ENCODE data around the gene CLDN11. TPM values are rescaled to one million over a fixed set of nuclear protein-coding genes. Genes with fewer than 3 reads are reported as not detected.

The CLDN11 gene
- total RNA-seq, 1 donor from 2014 or later, result 103 TPM

GRCh38 chr3:170428095-170428494, 9.4 kb downstream of the CLDN11 start:
- DNase-seq, result no peak

GRCh38 chr3:170429050-170429449, 10.4 kb downstream of the CLDN11 start:
- DNase-seq, result no peak

DNA sequence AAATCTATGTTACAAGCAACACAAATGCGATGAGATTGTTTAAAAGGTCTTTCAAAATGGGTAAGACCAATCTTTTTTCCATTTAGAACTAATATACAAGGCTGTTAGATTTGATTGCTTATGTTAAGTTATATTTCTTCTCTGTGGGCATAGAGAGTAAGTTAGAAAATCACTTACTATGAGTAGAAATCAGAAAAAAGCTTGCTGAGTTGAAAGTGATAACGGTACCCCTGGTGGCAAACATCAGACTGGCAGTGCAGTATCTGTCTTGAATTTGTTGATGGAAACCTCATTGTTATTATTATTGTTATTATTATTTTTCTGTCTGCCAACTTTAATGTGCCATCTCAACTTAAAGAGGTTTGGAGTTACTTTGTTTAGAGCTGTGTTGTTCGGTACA, 12.4 kb downstream of the CLDN11 start:
- DNase-seq, result no peak

- no peak for DNase-seq
Observed at GRCh38 chr3:170432416-170432815, 13.7 kb downstream of the CLDN11 start.

- no peak for DNase-seq
Observed at GRCh38 chr3:170436697-170437096, 18.0 kb downstream of the CLDN11 start.

GRCh38 chr3:170437176-170437575, 18.5 kb downstream of the CLDN11 start:
- no peak for DNase-seq

DNA sequence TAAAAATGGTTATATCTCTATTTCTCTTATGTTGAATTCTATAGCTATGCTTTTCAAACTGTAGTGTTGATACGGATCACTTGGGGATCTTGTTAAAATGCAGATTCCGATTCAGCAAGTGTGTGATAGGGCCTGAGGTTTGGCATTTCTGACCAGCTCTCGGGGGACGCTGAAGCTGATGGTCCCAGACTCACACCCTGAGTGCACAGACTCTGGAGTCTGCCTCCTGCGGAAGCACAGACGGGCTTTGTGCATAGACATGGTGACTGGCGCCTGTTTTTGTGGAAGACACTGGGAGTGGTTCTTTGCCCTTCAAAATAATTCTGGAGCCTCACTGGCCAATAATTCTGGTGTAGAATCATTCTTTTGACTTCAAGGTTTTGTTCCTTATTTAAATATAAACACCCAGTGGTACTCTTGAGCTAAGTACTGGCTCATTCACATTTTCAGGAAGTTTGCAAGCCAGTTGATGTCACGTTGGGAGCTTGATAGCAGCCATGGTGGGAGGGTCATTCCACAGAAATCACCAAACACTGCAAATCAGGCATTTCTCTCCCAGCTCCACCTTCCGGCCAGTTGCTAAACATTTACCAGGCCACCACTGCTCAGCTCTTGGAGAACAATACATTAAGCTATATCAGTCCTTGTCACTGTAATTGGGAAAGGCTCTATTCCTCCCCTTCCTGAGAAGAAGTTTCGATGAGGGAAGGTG, 19.2 kb downstream of the CLDN11 start:
- peak; percentile 55 for DNase-seq

DNA sequence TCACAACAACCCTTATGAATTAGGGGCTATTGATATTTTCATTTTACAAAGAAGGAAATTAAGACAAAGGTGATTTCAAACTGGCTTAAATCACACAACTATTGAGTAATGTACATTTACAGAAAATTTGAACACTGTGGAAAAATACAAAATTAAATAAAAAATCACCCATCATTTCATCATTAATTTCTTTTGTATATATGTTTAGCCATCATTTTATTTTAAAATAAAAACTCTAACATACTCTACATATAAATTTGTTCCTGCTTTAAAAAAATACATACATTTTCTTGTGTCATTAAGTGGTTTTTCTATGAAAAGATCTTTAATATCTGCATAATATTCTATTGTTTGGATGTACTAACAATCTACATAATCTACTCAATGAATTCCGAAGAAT, 20.2 kb downstream of the CLDN11 start:
- no peak for DNase-seq

GRCh38 chr3:170440344-170440743, 21.7 kb downstream of the CLDN11 start:
- peak; percentile 43 for DNase-seq

DNA sequence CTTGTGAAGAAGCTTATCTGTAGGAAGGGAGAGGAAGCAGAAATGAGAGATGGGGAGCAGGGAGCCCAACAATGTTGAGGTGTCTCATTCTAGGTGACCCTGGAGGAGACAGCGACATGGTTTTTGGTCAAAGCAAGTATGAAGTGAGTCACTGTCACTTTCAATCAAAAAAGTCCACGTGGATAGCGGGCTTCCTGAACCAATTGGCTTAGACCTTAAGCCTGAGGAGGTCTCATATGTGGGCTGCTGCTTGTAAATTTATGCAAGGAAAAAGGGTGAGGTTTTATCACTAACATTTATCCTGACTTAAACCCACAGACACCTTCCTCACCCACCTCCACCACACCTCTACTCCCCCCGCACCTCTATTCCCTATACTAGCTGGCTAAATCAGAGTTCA, 22.7 kb downstream of the CLDN11 start:
- DNase-seq, result no peak

DNA sequence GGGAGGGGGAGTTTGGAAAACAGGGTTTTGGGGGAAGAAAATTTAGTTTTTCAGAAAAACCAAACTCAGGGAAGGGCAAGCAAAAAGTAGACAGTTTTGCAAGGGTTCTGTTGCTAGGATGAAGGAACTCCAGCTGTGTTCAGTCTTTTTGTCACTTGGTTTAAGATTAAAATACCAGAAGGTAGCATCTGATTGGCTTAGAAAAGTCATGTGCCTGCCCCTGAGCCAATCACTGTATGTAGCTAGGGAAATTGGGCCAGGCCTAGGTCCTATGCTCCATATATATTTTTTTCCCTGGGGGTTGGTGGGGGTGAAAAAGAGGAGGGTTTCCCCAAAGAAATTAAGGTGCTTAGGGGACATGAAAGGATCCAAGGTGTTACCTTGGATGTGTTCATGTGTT, 24.3 kb downstream of the CLDN11 start:
- DNase-seq, result no peak

DNA sequence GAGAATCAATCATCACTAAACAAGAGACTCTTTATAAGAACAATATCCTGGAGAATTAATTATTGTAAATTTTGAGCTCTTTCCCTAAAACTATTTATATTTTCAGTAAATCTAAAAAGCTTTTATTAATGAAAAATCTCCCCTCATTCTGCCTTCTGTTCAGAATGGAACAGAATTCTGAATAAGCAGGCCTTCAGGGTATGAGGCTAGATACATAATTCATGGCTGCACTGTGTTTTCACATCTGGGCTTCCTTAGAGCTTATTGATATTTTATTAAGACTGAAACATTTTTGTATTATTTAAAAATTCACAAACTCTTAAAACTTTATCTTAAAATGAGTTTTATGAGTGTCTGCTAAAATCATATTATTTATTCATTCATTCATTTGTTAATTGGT, 24.8 kb downstream of the CLDN11 start:
- no peak for DNase-seq

DNA sequence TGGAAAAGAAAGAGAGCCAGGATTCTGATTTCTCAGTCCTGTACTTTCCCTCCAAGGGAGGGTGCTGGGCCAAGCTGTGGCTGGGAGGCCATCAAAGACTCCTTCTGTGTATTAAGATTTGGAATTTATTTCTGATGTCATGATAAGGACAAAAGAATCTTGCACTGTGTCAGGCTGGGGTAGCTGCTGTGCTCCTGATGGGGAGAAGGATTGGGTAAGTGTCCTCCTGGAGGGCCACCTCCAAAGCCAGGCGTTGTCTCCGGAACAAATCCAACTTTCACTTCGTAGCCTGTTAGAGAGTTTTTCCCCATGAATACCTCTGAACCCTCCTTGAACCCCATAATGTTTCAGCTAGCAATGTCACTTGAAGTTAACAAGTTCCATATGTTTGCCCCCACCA, 29.9 kb downstream of the CLDN11 start:
- no peak for DNase-seq

DNA sequence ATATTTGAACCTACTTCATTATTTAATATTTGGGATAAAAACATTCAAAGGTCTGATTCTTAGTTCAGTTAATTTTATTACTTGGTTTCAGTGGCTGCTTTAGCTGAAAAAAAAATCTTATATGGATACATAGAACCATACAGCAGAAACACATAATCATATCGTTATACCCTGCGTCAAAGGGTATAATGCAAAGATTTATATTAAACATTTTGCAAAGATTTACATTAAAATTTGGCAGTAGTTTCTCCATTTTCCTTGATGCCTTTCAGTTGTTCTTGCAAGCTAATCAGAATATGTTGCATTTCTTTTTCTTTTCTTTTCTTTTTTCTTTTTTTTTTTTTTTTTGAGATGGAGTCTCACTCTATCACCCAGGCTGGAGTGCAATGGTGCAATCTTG, 31.4 kb downstream of the CLDN11 start:
- no peak for DNase-seq

DNA sequence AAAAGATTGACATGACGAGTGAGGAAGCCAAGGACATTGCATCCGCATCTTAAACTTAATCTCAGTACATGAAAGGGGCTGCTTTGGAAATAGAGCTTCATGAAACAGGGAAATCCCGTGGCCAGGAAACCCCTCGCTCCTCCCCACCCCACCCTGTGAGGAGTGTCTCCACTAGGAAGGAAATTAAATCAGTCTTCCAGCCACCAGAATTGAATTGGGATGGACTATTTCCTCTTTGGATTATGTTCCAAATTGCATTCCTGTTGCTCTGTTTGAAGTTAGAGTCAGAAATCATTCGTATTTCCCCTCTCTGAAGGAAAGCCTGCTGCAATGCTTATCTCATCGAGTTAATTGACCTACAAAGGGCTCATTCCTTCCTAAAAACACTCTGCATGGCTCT, 35.8 kb downstream of the CLDN11 start:
- peak; percentile 35 for DNase-seq

DNA sequence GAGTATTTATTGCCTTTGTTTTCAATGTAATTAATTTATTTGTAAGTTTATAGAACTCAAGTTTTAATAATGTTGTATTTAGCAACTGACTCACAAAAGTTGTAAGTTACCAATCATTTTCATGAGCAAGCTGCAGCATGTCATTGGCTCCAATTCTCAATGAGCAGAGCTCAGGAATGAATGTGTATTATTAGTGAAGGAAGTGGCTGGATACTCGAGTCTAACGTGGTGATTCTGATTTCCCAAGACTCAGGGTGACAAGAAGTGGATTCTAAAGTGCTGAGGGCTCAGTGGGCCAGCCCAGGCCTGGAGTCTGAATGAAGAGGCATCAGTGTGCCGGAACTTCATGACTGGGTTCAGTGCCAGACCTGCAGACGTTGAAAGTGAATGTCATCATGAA, 39.6 kb downstream of the CLDN11 start:
- DNase-seq, result no peak

GRCh38 chr3:170463011-170463410, 44.3 kb downstream of the CLDN11 start:
- DNase-seq, result no peak

DNA sequence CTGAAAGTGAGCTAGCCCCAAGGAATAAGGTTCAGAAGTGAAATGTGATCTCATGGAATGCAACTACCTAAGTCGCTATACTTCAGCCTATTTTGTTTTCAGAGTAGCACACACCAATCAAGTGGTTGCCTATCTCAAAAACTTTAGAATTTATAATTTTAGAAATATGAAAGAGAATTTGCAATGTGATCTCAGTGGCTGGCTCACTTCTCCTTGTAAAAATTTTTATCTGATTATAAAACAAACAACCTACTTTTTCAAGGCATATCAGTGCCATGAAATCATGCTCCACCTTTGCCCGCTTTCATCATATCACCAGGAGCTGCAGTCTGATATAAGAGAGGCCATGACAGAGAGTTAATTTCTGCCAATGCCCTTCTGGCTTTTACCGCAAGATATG, 47.3 kb downstream of the CLDN11 start:
- DNase-seq, result no peak

DNA sequence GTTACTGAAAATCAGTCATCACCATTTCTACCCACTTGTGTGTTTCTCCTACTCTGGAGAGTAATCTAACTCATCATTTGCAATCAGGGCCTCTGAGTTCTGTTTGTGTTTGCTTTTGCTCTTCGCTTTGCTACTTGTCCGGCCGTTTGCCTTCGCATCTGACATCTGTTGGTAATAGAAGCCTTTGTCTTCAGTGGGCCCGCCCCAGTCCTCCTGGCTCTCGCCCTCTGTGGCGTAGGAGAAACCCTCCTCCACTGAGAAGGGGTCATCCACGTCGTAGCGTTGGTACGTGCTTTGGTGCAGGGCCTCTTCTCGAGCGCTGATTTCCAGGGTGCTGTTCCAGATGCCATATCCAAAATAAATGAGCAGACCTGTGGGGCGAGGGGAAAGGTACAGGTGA, 48.3 kb downstream of the CLDN11 start:
- no peak for DNase-seq

DNA sequence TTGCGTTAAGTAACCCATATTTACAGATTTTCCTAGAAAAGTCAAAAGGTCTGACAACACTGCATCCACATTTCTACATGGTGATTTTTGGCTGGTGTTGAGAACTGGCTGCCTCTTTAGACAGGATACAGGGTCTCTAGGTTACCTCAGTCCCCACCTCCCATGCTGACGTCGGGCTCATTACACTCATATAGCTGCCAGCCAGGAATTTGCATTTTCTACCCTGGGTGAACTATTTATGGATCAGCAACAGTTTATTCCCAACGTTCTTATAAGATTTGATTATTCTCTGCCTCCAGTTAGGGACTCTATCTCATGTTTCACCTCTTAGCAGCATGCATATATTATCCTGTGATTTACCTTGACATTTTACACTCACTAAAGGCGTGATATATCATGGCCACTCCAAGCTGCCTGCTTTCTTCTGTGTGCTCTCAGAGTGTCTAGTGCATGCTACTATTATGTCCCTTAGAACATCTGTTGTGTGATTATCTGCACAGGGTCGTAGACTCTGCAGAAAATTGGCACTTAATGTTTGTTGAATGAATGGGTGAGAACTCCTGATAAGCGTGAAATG, 49.0 kb downstream of the CLDN11 start:
- DNase-seq, result no peak

DNA sequence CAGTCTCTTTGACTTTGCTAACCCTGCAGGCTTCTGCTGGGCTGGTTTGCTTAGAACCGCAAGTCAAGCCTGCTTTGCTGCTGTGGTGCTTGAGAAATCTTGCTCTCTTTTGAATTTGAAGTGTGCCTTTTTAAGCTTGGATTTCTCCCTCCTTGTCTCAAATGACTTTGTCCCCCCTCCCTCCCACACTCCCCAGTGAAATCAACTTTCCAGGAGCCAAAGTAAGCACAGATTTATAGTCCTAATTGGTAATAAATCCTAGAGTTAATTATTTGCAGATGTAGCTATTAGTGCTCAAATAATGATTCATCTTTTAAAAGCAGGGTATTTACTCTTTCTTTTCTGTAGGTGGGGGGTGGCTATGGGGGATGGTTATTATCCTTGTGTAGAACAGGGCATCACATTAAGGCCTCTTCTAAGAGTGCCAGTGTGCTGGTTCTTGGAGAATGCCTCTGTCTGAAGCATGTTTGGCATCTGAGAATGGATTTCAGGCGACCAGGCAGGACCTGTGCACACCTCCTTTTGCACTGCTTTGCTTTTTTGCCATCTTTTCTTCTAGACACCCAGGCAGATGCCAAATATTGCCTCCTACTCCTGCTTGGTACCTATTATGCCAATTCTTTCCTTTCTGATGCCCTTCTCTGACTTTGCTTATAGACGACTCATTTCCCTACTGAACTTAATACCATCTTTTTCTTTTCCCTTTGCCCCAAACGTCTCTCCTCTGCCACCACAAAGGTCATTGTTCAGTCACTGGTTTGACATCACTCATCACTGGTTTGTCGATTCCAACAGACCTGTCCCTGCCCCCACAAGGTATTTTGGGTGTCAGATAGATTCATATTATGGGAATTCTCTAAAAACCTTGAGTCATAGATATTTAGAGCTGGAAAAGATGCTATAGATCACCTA, 50.7 kb downstream of the CLDN11 start:
- DNase-seq, result no peak

DNA sequence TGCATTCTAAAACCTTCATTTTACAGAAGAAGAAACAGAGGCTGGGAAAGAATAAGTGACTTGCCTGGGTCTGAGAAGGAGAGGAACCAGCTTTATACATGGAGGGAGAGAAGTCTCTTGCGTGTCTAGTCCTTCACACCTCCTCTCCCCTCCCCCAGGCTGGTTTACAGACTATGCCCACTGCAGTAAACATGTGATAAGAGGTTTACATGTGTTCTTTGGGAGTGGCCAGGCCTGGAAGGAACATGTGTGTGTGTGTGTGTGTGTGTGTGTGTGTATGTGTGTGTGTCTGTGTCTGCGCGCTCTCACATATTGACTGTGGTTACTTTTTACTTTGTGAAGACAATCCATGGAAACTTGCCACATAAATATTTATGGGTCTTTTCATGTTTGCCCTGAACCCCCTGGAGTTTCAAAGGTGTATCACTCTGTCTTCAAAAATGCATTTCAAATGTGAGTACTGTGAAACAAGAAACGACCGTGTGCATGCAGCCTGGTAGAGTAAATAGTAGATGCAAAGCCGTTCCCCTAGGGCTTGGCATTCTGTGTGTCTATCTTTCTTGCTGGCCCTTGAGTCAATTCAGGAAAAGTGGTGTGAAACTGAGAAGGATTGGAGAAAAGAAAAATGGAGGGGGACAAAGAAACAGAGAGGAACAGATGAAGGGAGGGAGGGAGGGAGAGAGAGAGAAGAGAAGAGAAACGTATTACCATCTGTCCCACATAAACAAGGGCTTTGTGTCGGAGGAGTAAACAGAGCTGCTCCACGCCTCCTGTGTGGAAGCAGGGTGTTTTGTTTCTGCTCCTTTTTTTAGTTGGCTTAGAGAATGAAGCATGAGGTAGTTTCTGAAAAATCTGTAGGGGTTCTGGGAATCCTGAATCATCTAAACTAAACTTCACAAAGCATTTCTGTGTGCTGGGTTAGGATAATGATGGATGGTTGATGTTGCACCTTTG, 51.7 kb downstream of the CLDN11 start:
- DNase-seq, result no peak

- no peak for DNase-seq
Observed at GRCh38 chr3:170471149-170471548, 52.5 kb downstream of the CLDN11 start.

All from dermis blood vessel endothelial cell (primary cell).